ENCODE measurements around the gene SDK1. TPM values are rescaled to one million over a fixed set of nuclear protein-coding genes. Genes with fewer than 3 reads are reported as not detected.

SDK1 gene
- total RNA-seq, 1 donor from 2014 or later: 0.26 TPM

DNA sequence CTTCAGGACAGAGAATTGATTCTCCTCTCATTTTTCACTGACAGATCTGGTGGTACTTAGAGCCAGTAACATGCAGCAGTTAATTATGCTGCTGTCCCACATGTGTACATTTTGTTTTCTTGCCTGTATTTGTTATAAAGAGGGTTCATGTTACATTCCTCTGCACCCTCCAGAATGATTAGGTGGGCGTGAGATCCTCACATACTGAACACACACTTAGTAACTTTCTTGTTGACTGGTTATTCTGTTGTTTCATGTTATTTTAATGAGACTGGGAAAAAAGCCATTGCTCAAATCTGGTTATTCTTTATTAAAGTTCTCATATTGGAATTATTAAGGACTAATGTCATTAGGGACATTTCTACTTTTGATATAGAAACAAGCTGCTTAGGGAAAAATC is 409.1 kb downstream of the SDK1 start:
- no peaks in the 10 kb centered on the region for H3K27me3 ChIP-seq (ENCODE audit: control insufficient read depth, insufficient read depth, low read length)
- no peak overlapping the region for H3K4me3 ChIP-seq (ENCODE audit: low read depth, low read length)
- no peaks in the 10 kb centered on the region for H3K36me3 ChIP-seq (ENCODE audit: control insufficient read depth, insufficient read depth, low read length)
- FAIRE-seq (no peak), DNase-seq (ENCODE audit: low read depth) (no peak)
- TF ChIP-seq, protein P1, sequence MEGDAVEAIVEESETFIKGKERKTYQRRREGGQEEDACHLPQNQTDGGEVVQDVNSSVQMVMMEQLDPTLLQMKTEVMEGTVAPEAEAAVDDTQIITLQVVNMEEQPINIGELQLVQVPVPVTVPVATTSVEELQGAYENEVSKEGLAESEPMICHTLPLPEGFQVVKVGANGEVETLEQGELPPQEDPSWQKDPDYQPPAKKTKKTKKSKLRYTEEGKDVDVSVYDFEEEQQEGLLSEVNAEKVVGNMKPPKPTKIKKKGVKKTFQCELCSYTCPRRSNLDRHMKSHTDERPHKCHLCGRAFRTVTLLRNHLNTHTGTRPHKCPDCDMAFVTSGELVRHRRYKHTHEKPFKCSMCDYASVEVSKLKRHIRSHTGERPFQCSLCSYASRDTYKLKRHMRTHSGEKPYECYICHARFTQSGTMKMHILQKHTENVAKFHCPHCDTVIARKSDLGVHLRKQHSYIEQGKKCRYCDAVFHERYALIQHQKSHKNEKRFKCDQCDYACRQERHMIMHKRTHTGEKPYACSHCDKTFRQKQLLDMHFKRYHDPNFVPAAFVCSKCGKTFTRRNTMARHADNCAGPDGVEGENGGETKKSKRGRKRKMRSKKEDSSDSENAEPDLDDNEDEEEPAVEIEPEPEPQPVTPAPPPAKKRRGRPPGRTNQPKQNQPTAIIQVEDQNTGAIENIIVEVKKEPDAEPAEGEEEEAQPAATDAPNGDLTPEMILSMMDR (IDR thresholded peaks at IDR 0.05; ENCODE audit: insufficient read depth, low read length, severe bottlenecking): no peak

DNA sequence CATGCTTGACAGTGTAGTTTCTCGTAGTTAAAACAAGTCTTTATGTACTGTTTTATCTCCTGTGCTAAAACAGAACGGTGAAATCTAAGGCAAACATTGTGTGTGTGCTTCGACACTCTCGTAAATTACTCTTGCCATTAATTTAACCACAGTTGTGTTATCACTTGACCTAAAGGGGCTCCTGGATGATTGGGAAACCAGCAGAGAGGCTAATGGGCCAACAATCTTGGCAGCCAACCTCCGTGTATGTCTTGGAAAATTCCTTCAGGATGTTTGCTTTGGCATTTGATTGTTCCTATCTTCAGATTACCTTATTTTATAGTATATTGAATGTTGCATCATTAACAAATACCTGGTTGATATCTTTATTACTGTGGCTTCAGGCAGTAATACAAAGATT is 409.5 kb downstream of the SDK1 start:
- Histone ChIP-seq H3K27me3 (ENCODE audit: control insufficient read depth, insufficient read depth, low read length) (no peaks in the 10 kb centered on the region), H3K36me3 (ENCODE audit: control insufficient read depth, insufficient read depth, low read length) (no peaks in the 10 kb centered on the region), H3K4me3 (ENCODE audit: low read depth, low read length) (no peak overlapping the region)
- no peak for FAIRE-seq
- no peak for DNase-seq (ENCODE audit: low read depth)
- TF ChIP-seq, protein P1 (IDR thresholded peaks at IDR 0.05; ENCODE audit: insufficient read depth, low read length, severe bottlenecking): no peak

DNA sequence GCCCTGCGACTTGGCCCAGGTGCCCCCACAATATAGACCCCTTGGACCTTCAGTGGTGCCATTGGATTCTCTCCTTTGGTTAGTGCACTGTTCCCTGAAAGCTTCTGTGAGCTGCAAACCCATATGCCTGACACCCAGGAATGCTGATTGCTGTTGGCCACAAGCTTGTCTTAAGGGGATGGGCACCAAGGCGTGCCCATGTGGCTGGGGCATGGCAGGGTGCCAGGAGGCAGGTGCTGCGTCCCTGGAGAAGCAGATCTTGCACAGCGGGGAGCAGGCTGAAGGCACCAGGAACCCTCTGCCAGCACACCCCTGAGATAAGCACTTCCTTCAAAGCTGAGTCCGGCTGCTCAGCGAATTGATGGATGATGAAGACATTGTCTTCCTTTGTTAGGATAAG is 411.8 kb downstream of the SDK1 start:
- Histone ChIP-seq H3K36me3 (ENCODE audit: control insufficient read depth, insufficient read depth, low read length) (no peaks in the 10 kb centered on the region), H3K4me3 (ENCODE audit: low read depth, low read length) (no peak overlapping the region), H3K27me3 (ENCODE audit: control insufficient read depth, insufficient read depth, low read length) (no peaks in the 10 kb centered on the region)
- TF ChIP-seq, protein P1 (IDR thresholded peaks at IDR 0.05; ENCODE audit: insufficient read depth, low read length, severe bottlenecking): no peak
- FAIRE-seq: no peak
- DNase-seq (ENCODE audit: low read depth): no peak

DNA sequence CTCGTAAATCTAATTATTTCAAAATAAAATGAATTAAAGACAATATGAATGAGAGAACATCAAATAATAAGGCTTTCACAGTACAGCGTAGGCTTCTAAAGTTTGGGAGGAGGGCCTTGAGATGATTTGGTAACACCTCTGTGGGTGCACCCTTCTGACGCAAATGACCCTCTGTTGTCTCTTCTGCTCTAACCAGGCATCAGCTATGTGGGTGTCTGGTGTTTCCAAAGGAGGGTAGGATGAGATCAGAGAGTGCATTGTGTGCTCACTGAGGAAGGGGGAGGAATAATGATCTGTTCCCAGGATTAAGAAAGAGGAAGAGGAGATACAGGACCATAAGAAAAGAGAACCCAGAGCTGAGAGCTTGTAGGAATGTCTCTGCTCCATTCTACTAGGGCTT is 420.4 kb downstream of the SDK1 start:
- DNase-seq (ENCODE audit: low read depth): no peak
- H3K4me3 ChIP-seq (ENCODE audit: low read depth, low read length): no peak overlapping the region
- no peak for FAIRE-seq
- TF ChIP-seq, protein P1 (IDR thresholded peaks at IDR 0.05; ENCODE audit: insufficient read depth, low read length, severe bottlenecking): no peak
- H3K27me3 ChIP-seq (ENCODE audit: control insufficient read depth, insufficient read depth, low read length): no peaks in the 10 kb centered on the region
- H3K36me3 ChIP-seq (ENCODE audit: control insufficient read depth, insufficient read depth, low read length): no peaks in the 10 kb centered on the region

DNA sequence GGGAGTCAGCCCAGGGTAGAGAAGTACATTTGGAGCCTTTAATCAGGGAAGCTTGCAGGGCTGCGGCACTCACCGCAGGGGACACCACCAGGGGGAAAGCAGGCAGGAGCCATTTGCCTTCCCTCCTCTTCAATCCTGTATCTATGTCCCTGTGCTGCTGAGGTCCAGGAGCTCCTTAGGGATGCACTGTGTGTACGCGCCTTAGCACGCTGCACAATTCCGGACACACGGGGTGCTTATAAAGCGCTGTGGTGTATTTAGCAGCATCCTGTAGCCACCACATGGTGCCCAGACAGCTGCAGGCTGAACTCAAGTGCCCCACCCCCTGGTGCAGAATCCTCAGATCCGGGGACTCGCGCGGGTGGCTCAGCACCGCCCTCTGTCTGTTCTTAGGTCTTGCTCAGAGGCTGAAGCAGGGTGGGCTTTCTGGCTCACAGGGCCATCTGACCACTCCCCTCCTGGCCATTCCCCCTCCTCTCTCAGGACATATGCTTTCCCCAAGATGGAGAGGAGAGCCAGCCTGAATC is 421.4 kb downstream of the SDK1 start:
- DNase-seq (ENCODE audit: low read depth) (no peak), FAIRE-seq (no peak)
- H3K4me3 ChIP-seq (ENCODE audit: low read depth, low read length): no peak overlapping the region
- H3K36me3 ChIP-seq (ENCODE audit: control insufficient read depth, insufficient read depth, low read length): no peaks in the 10 kb centered on the region
- no peaks in the 10 kb centered on the region for H3K27me3 ChIP-seq (ENCODE audit: control insufficient read depth, insufficient read depth, low read length)
- TF ChIP-seq, protein P1 (IDR thresholded peaks at IDR 0.05; ENCODE audit: insufficient read depth, low read length, severe bottlenecking): no peak
